Loucy (cell line): ENCODE results near the gene SLC27A5.

Experiments
- H2AFZ ChIP-seq: fragments of 200-600 bp; sonication (generic); 2 replicates; pipeline ENCODE4 v1.6.0; 2016; ENCODE audit warnings: antibody characterized with exemption, mild to moderate bottlenecking, low read length, moderate library complexity
- H3F3A ChIP-seq: fragments of 200-600 bp; 2 replicates; pipeline ENCODE4 v1.6.0; 2016; ENCODE audit warnings: antibody characterized with exemption, low read depth, mild to moderate bottlenecking
- H3K27me3 ChIP-seq: fragments of 200-600 bp; sonication (generic); 2 replicates; pipeline ENCODE4 v1.6.1; 2014; ENCODE audit warnings: low read length, mild to moderate bottlenecking; ENCODE audit not compliant: insufficient read depth, poor library complexity, severe bottlenecking
- H3K36me3 ChIP-seq: fragments of 200-600 bp; sonication (generic); 2 replicates; pipeline ENCODE4 v1.6.1; 2016; ENCODE audit warnings: low read length; ENCODE audit not compliant: insufficient read depth
- H3K4me1 ChIP-seq: fragments of 200-600 bp; sonication (generic); 2 replicates; pipeline ENCODE4 v1.5.1; 2014; ENCODE audit warnings: low read length, mild to moderate bottlenecking; ENCODE audit not compliant: insufficient read depth, poor library complexity, severe bottlenecking
- H3K4me2 ChIP-seq: fragments of 200-600 bp; sonication (generic); 2 replicates; pipeline ENCODE4 v1.6.0; 2014; ENCODE audit warnings: antibody characterized with exemption, low read length, low read depth, mild to moderate bottlenecking; ENCODE audit not compliant: poor library complexity, severe bottlenecking
- H3K4me3 ChIP-seq: fragments of 200-600 bp; sonication (generic); 2 replicates; pipeline ENCODE4 v1.5.1; 2014; ENCODE audit warnings: low read length, mild to moderate bottlenecking, mixed read lengths; ENCODE audit not compliant: poor library complexity, severe bottlenecking
- H3K79me2 ChIP-seq: fragments of 200-600 bp; sonication (generic); 2 replicates; pipeline ENCODE4 v1.6.1; 2014; ENCODE audit warnings: low read length; ENCODE audit not compliant: insufficient read depth
- H3K9ac ChIP-seq: fragments of 200-600 bp; sonication (generic); 2 replicates; pipeline ENCODE4 v1.6.0; 2014; ENCODE audit warnings: mild to moderate bottlenecking, low read depth, low read length, moderate library complexity; ENCODE audit not compliant: poor library complexity, severe bottlenecking
- H3K9me2 ChIP-seq: fragments of 200-600 bp; sonication (generic); replicated peaks from 2 replicates; pipeline ENCODE4 v1.6.1; 2016; ENCODE audit warnings: low read depth, low read length, mixed read lengths
- H3K9me3 ChIP-seq: fragments of 200-600 bp; sonication (generic); 2 replicates; pipeline ENCODE4 v1.6.1; 2014; ENCODE audit warnings: mild to moderate bottlenecking, antibody characterized with exemption, low read length, low read depth; ENCODE audit not compliant: insufficient read depth
- H4K20me1 ChIP-seq: fragments of 200-600 bp; sonication (generic); 2 replicates; pipeline ENCODE4 v1.6.0; 2014; ENCODE audit warnings: antibody characterized with exemption, low read length, mild to moderate bottlenecking; ENCODE audit not compliant: insufficient read depth, poor library complexity, severe bottlenecking
- CTCF ChIP-seq: fragments of 200-600 bp; sonication (generic); conservative IDR thresholded peaks from 2 replicates; pipeline ENCODE4 v1.5.1; 2014; ENCODE audit warnings: mild to moderate bottlenecking, antibody characterized with exemption, low read length
- EZH2phosphoT487 ChIP-seq: fragments of 200-600 bp; IDR thresholded peaks from 2 replicates; pipeline ENCODE4 v1.6.1; 2018; ENCODE audit warnings: antibody characterized with exemption, mild to moderate bottlenecking, moderate library complexity, borderline replicate concordance

Gene SLC27A5

GRCh38 chr19:58474997-58475713, 36.6 kb downstream of the SLC27A5 start:
- TF ChIP-seq EZH2phosphoT487 (no peak), CTCF (no peak)
- Histone ChIP-seq H2AFZ (peak overlapping the region; percentile 83), H3K27me3 (no peaks in the 10 kb centered on the region), H3K9ac (peak overlapping the region; percentile 58), H3K79me2 (no peaks in the 10 kb centered on the region), H3F3A (no peaks in the 10 kb centered on the region), H3K4me1 (peaks cover 24% of the 10 kb centered on the region), H3K9me3 (no peaks in the 10 kb centered on the region), H3K4me2 (peak overlapping the region; percentile 83), H3K9me2 (no peaks in the 10 kb centered on the region), H3K36me3 (peaks cover 12% of the 10 kb centered on the region; the same call in 1 of the 2 replicates), H4K20me1 (no peaks in the 10 kb centered on the region), H3K4me3 (peak overlapping the region; percentile 93)

GRCh38 chr19:58474291-58474996, 37.3 kb downstream of the SLC27A5 start:
- Histone ChIP-seq H3K4me1 (peaks cover 24% of the 10 kb centered on the region), H4K20me1 (no peaks in the 10 kb centered on the region), H3K9ac (no peak overlapping the region), H3K4me3 (peak overlapping the region; percentile 93), H3K27me3 (no peaks in the 10 kb centered on the region), H3K36me3 (peaks cover 12% of the 10 kb centered on the region; the same call in 1 of the 2 replicates), H3K79me2 (no peaks in the 10 kb centered on the region), H3K9me3 (no peaks in the 10 kb centered on the region), H2AFZ (no peak overlapping the region), H3K9me2 (no peaks in the 10 kb centered on the region), H3K4me2 (peak overlapping the region; percentile 83), H3F3A (no peaks in the 10 kb centered on the region)
- TF ChIP-seq CTCF, result no peak

GRCh38 chr19:58473775-58474174, 38.0 kb downstream of the SLC27A5 start:
- Histone ChIP-seq H3K4me3 (no peak overlapping the region), H3K79me2 (peaks cover 6% of the 10 kb centered on the region; the same call in 1 of the 2 replicates), H3F3A (no peaks in the 10 kb centered on the region), H4K20me1 (peaks cover 2% of the 10 kb centered on the region), H3K36me3 (peaks cover 12% of the 10 kb centered on the region; the same call in 1 of the 2 replicates), H3K9me2 (no peaks in the 10 kb centered on the region), H3K4me1 (peaks cover 25% of the 10 kb centered on the region), H2AFZ (no peak overlapping the region), H3K9me3 (no peaks in the 10 kb centered on the region), H3K9ac (no peak overlapping the region), H3K27me3 (no peaks in the 10 kb centered on the region), H3K4me2 (no peak overlapping the region)
- TF ChIP-seq CTCF, result no peak
- no peak for TF ChIP-seq EZH2phosphoT487
